Smooth muscle cell (in vitro differentiated cells): Measurements from ENCODE around the gene ABCC4. TPM values are rescaled to one million over a fixed set of nuclear protein-coding genes. Genes with fewer than 3 reads are reported as not detected.

ENCODE experiments used
- DNase-seq: peaks from one replicate; lab custom pipeline; 2025; ENCODE audit not compliant: unreplicated experiment; lab: John Stamatoyannopoulos, UW
- H2AFZ ChIP-seq: fragments of 200-600 bp; sonication (generic); 2 replicates; pipeline ENCODE4 v1.6.0; 2016; ENCODE audit warnings: antibody characterized with exemption, low read depth, mild to moderate bottlenecking
- H3F3A ChIP-seq: fragments of 200-600 bp; sonication (generic); 2 replicates; pipeline ENCODE4 v1.6.0; 2017; ENCODE audit warnings: antibody characterized with exemption, low read depth
- H3K27ac ChIP-seq: fragments of 200-600 bp; sonication (generic); 2 replicates; pipeline ENCODE4 v1.5.1; 2016; ENCODE audit warnings: low read depth, mild to moderate bottlenecking
- H3K27me3 ChIP-seq: fragments of 200-600 bp; sonication (generic); 2 replicates; pipeline ENCODE4 v1.6.1; 2016; ENCODE audit warnings: low read depth, mild to moderate bottlenecking
- H3K36me3 ChIP-seq: fragments of 200-600 bp; sonication (generic); 2 replicates; pipeline ENCODE4 v1.5.1; 2016; ENCODE audit warnings: low read depth
- H3K4me1 ChIP-seq: fragments of 200-600 bp; sonication (generic); 2 replicates; pipeline ENCODE4 v1.5.1; 2016; ENCODE audit warnings: low read depth
- H3K4me2 ChIP-seq: fragments of 200-600 bp; sonication (generic); 2 replicates; pipeline ENCODE4 v1.6.0; 2016; ENCODE audit warnings: mild to moderate bottlenecking
- H3K4me3 ChIP-seq: fragments of 200-600 bp; sonication (generic); 2 replicates; pipeline ENCODE4 v1.5.1; 2016; ENCODE audit warnings: mild to moderate bottlenecking
- H3K79me2 ChIP-seq: fragments of 200-600 bp; sonication (generic); 2 replicates; pipeline ENCODE4 v1.6.0; 2016; ENCODE audit warnings: low read depth, mild to moderate bottlenecking
- H3K9ac ChIP-seq: fragments of 200-600 bp; sonication (generic); 2 replicates; pipeline ENCODE4 v1.6.0; 2016; ENCODE audit warnings: low read depth
- H3K9me3 ChIP-seq: fragments of 200-600 bp; sonication (generic); replicated peaks from 2 replicates; pipeline ENCODE4 v1.5.1; 2016; ENCODE audit warnings: low read depth
- H4K20me1 ChIP-seq: fragments of 200-600 bp; sonication (generic); 2 replicates; pipeline ENCODE4 v1.6.0; 2016; ENCODE audit warnings: low read depth
- CTCF ChIP-seq: fragments of 200-600 bp; sonication (generic); IDR thresholded peaks from 2 replicates; pipeline ENCODE4 v1.5.1; 2017; ENCODE audit warnings: borderline replicate concordance, mild to moderate bottlenecking, antibody characterized with exemption; ENCODE audit not compliant: insufficient read depth, poor library complexity, severe bottlenecking
- whole genome bisulfite sequencing: methylation state at CpG from one replicate; pipeline ENCODE4 v1.1.7; 2016; ENCODE audit warnings: low lambda C conversion rate; 5-methylcytosine and 5-hydroxymethylcytosine counted together
- polyA plus RNA-seq: library from polyadenylated mRNA; unstranded; fragments of >200 nt; fragmentation: Nextera tagmentation; extraction: Ambion mirVana; gene quantifications from 2 replicates; pipeline ENCODE4 v1.2.1, GENCODE V29; 2016
- total RNA-seq: library from RNA; depleted of rRNA; stranded (reverse); fragments of >200 nt; gene quantifications from 2 replicates; pipeline ENCODE4 v1.2.3, GENCODE V29; 2014

The ABCC4 gene
- total and polyA plus RNA-seq, 2 experiments from 2014 or later: 11.9 to 37.7 TPM

GRCh38 chr13:95067303-95067702, 233.9 kb downstream of the ABCC4 start:
- no peak for DNase-seq
- no peaks in the 10 kb centered on the region for H3F3A ChIP-seq
- no peak overlapping the region for H3K4me2 ChIP-seq
- H3K27ac ChIP-seq: no peak overlapping the region
- no peak overlapping the region for H3K9ac ChIP-seq
- H2AFZ ChIP-seq: no peak overlapping the region
- no peaks in the 10 kb centered on the region for H3K9me3 ChIP-seq
- H3K36me3 ChIP-seq: peaks cover 7% of the 10 kb centered on the region
- WGBS: 69% methylated on average over 3 of the region's 3 CpGs
- peaks cover 5% of the 10 kb centered on the region for H3K4me1 ChIP-seq
- H3K27me3 ChIP-seq: no peaks in the 10 kb centered on the region
- H3K79me2 ChIP-seq: no peaks in the 10 kb centered on the region
- TF ChIP-seq CTCF: no peak
- no peak overlapping the region for H3K4me3 ChIP-seq
- H4K20me1 ChIP-seq: no peaks in the 10 kb centered on the region

- Histone ChIP-seq H3K36me3 (no peaks in the 10 kb centered on the region), H2AFZ (no peak overlapping the region), H3F3A (no peaks in the 10 kb centered on the region), H3K4me3 (no peak overlapping the region), H3K79me2 (no peaks in the 10 kb centered on the region), H3K27me3 (no peaks in the 10 kb centered on the region), H3K4me1 (peaks cover 21% of the 10 kb centered on the region), H3K9ac (no peak overlapping the region), H3K27ac (no peak overlapping the region), H3K4me2 (no peak overlapping the region), H4K20me1 (no peaks in the 10 kb centered on the region), H3K9me3 (no peaks in the 10 kb centered on the region)
- TF ChIP-seq CTCF: no peak
- WGBS: 89% methylated on average over 3 of the region's 3 CpGs
- no peak for DNase-seq
Measured at GRCh38 chr13:95060014-95060519, 241.2 kb downstream of the ABCC4 start.

GRCh38 chr13:95059306-95059705, 241.9 kb downstream of the ABCC4 start:
- H3K4me3 ChIP-seq: no peak overlapping the region
- no peaks in the 10 kb centered on the region for H3K27me3 ChIP-seq
- 73% methylated on average over 8 of the region's 8 CpGs for WGBS
- no peak overlapping the region for H3K4me2 ChIP-seq
- H3K27ac ChIP-seq: no peak overlapping the region
- no peak for DNase-seq
- no peaks in the 10 kb centered on the region for H4K20me1 ChIP-seq
- no peaks in the 10 kb centered on the region for H3K9me3 ChIP-seq
- no peaks in the 10 kb centered on the region for H3K36me3 ChIP-seq
- peaks cover 21% of the 10 kb centered on the region for H3K4me1 ChIP-seq
- TF ChIP-seq CTCF: no peak
- no peaks in the 10 kb centered on the region for H3F3A ChIP-seq
- H2AFZ ChIP-seq: no peak overlapping the region
- no peaks in the 10 kb centered on the region for H3K79me2 ChIP-seq
- H3K9ac ChIP-seq: no peak overlapping the region

DNA sequence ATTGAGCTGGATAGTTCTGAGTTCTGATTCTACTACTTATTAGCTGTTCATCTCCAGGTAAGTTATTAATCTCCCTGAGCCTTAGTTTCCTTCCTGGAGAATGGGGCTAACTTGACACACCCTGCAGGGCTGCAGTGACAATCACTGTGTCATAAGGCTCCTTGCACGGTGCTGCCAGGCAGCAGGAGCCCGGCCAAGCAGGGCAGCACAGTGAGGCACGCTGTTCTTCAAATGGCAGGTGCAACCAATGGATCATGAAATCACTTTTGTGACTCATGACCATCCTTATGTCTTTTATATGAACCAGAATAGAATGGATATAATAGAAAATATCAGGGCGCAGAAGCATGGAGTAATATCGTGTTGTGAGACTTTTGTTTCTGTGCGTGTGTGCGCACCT, 242.6 kb downstream of the ABCC4 start:
- no peak overlapping the region for H3K27ac ChIP-seq
- H3K36me3 ChIP-seq: no peaks in the 10 kb centered on the region
- H3K9me3 ChIP-seq: no peaks in the 10 kb centered on the region
- TF ChIP-seq CTCF: no peak
- WGBS: 88% methylated on average over 7 of the region's 7 CpGs
- no peak overlapping the region for H3K9ac ChIP-seq
- no peaks in the 10 kb centered on the region for H3F3A ChIP-seq
- no peaks in the 10 kb centered on the region for H3K27me3 ChIP-seq
- peaks cover 21% of the 10 kb centered on the region for H3K4me1 ChIP-seq
- no peaks in the 10 kb centered on the region for H4K20me1 ChIP-seq
- H3K79me2 ChIP-seq: no peaks in the 10 kb centered on the region
- no peak for DNase-seq
- H3K4me3 ChIP-seq: no peak overlapping the region
- H2AFZ ChIP-seq: no peak overlapping the region
- no peak overlapping the region for H3K4me2 ChIP-seq
